Natural killer cell (primary cell): ENCODE measurements around the gene CD96. TPM values are rescaled to one million over a fixed set of nuclear protein-coding genes. Genes with fewer than 3 reads are reported as not detected.
A peak's percentile ranks its signal among the peaks of the same experiment; 100 is the strongest.

Source experiments
- ATAC-seq, 3 donors: fragments of 150-1000 bp in 2 of 3; fragments of 200-7000 bp in 1 of 3; cut with Tn5 transposase; 1 replicate in 1 of 3; 2 replicates in 2 of 3; pipeline ENCODE4 v1.10.0; 2021; ENCODE audit warnings: mild to moderate bottlenecking in 2 of 3, moderate library complexity in 2 of 3
- DNase-seq, 2 donors: peaks; one replicate each; pipeline versions ENCODE4 v3.0.0 to v3.0.0-alpha.2; 2013 to 2021; ENCODE audit warnings: mixed read lengths in 1 of 2
- H3K27ac ChIP-seq: one replicate; pipeline ENCODE4 v1.5.1; 2013; ENCODE audit warnings: mild to moderate bottlenecking, low read length
- H3K27me3 ChIP-seq: one replicate; pipeline ENCODE4 v1.6.1; 2013; ENCODE audit warnings: low read length; ENCODE audit not compliant: control insufficient read depth, insufficient read depth
- H3K36me3 ChIP-seq: one replicate; pipeline ENCODE4 v1.6.1; 2013; ENCODE audit warnings: low read length; ENCODE audit not compliant: control insufficient read depth, insufficient read depth
- H3K4me1 ChIP-seq: one replicate; pipeline ENCODE4 v1.6.1; 2013; ENCODE audit warnings: low read length; ENCODE audit not compliant: control insufficient read depth, insufficient read depth
- H3K4me3 ChIP-seq: one replicate; pipeline ENCODE4 v1.5.1; 2013; ENCODE audit warnings: low read length
- H3K9me3 ChIP-seq: one replicate; pipeline ENCODE4 v1.6.1; 2013; ENCODE audit warnings: low read length; ENCODE audit not compliant: control insufficient read depth, insufficient read depth
- H3K27ac Mint-ChIP-seq, 2 donors: one replicate each; pipeline ENCODE4 v1.8.0; 2022; ENCODE audit warnings: mild to moderate bottlenecking in 2 of 2, mixed read lengths in 2 of 2, moderate library complexity in 1 of 2
- H3K27me3 Mint-ChIP-seq, 2 donors: one replicate each; pipeline ENCODE4 v1.8.0; 2022; ENCODE audit warnings: low read depth in 2 of 2, mixed read lengths in 2 of 2
- H3K36me3 Mint-ChIP-seq: one replicate; pipeline ENCODE4 v1.8.0; 2022; ENCODE audit warnings: mixed read lengths
- H3K4me1 Mint-ChIP-seq, 2 donors: one replicate each; pipeline ENCODE4 v1.8.0; 2022; ENCODE audit warnings: mixed read lengths in 2 of 2
- H3K4me3 Mint-ChIP-seq: one replicate; pipeline ENCODE4 v1.8.0; 2022; ENCODE audit warnings: mild to moderate bottlenecking, moderate library complexity, mixed read lengths
- H3K9me3 Mint-ChIP-seq, 2 donors: one replicate each; pipeline ENCODE4 v1.8.0; 2022; ENCODE audit warnings: mixed read lengths in 2 of 2
- WGBS: methylation state at CpG from one replicate; pipeline ENCODE4 v1.1.7; 2013; ENCODE audit warnings: missing lambda C conversion rate; ENCODE audit not compliant: insufficient coverage; 5-methylcytosine and 5-hydroxymethylcytosine counted together
- intact Hi-C: fragments of 100-400 bp; cut with micrococcal nuclease; formaldehyde crosslinking; loops from one replicate; pipeline ENCODE4 v1.14.2; 2022
- total RNA-seq, 4 donors: library from RNA; stranded (reverse); fragments of 120-200 nt in 1 of 4; gene quantifications; one replicate each; pipeline versions ENCODE4 v1.2.3 to v1.2.4, GENCODE V29; 2013 to 2022
- TF ChIP-seq, protein P1 (sequence below): fragments of 200-600 bp; IDR thresholded peaks from one replicate; pipeline ENCODE4 v1.8.0; 2022; ENCODE audit warnings: antibody characterized with exemption

The CD96 gene
- total RNA-seq, 3 donors from 2014 or later (not counting 1 experiment from before 2014, with no cell fraction given) = 146 to 191 (median 166) TPM

- H3K36me3 Mint-ChIP-seq = peaks cover 5% of the 10 kb centered on the region
- TF ChIP-seq, protein P1, sequence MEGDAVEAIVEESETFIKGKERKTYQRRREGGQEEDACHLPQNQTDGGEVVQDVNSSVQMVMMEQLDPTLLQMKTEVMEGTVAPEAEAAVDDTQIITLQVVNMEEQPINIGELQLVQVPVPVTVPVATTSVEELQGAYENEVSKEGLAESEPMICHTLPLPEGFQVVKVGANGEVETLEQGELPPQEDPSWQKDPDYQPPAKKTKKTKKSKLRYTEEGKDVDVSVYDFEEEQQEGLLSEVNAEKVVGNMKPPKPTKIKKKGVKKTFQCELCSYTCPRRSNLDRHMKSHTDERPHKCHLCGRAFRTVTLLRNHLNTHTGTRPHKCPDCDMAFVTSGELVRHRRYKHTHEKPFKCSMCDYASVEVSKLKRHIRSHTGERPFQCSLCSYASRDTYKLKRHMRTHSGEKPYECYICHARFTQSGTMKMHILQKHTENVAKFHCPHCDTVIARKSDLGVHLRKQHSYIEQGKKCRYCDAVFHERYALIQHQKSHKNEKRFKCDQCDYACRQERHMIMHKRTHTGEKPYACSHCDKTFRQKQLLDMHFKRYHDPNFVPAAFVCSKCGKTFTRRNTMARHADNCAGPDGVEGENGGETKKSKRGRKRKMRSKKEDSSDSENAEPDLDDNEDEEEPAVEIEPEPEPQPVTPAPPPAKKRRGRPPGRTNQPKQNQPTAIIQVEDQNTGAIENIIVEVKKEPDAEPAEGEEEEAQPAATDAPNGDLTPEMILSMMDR = no peak
- peaks cover 57% of the 10 kb centered on the region for H3K36me3 ChIP-seq
- no peaks in the 10 kb centered on the region for H3K27me3 Mint-ChIP-seq
- H3K27ac Mint-ChIP-seq = peak overlapping the region; percentile 12 to 37
- no peak overlapping the region for H3K4me3 Mint-ChIP-seq
- no peak overlapping the region for H3K27ac ChIP-seq
- no peaks in the 10 kb centered on the region for H3K9me3 ChIP-seq
- peaks cover 4% of the 10 kb centered on the region for H3K4me1 ChIP-seq
- ATAC-seq (no peak), DNase-seq (no peak)
- intact Hi-C loops = no loop called here
- peaks cover 9 to 18% of the 10 kb centered on the region in 2 donors for H3K4me1 Mint-ChIP-seq
- no peak overlapping the region for H3K4me3 ChIP-seq
- H3K9me3 Mint-ChIP-seq = no peaks in the 10 kb centered on the region
- no peaks in the 10 kb centered on the region for H3K27me3 ChIP-seq
Measured at GRCh38 chr3:111588527-111588926, 46.5 kb downstream of the CD96 start.

DNA sequence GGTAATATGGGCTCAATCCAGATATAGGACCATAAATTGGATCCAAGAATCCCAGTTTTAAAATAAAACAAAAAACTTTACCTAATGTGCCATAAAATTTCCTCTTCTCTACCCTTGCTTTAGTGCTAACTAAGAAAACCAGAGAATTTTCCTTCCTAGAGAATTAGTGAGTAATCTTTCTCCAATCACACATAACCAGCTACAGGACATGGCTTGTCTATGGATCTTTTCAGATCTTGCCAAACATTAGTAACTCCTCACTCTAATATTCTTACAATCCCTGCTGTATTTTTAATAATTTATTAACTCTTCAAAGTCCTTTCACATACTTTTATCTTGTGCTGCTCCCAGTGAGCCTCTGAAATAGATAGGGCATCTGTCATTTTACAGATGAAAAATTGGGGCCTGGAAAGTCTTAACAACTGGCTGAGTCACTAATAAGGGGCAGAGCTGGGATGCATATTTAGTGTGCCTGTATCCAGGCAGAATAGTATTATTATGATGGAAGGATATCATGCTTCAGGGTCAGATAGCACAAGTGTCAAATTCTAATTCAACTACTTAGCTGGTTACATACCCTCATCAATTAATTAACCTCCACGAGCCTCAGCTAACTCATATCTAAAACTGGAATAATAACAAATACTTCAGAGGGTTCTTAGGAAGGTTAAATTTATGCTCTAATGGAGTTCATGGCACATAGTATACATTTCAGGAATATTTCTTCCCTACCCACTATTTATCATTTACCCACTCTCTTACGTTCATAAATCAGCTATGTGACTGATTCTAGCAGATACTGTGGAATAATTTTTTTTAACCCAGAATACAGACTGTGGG, 47.5 kb downstream of the CD96 start:
- Mint-ChIP-seq H3K4me1 (peaks cover 17 to 20% of the 10 kb centered on the region in 2 donors), H3K4me3 (no peak overlapping the region), H3K27ac (peak overlapping the region; percentile 16 to 33), H3K36me3 (peaks cover 5% of the 10 kb centered on the region), H3K27me3 (no peaks in the 10 kb centered on the region), H3K9me3 (no peaks in the 10 kb centered on the region)
- ATAC-seq (no peak), DNase-seq (no peak)
- Histone ChIP-seq H3K27ac (no peak overlapping the region), H3K4me1 (peaks cover 6% of the 10 kb centered on the region), H3K9me3 (no peaks in the 10 kb centered on the region), H3K36me3 (peaks cover 55% of the 10 kb centered on the region), H3K27me3 (no peaks in the 10 kb centered on the region), H3K4me3 (no peak overlapping the region)
- WGBS = no CpG with 5 or more reads among the region's 2 CpGs
- intact Hi-C loops = no loop called here
- TF ChIP-seq, protein P1 = no peak

DNA sequence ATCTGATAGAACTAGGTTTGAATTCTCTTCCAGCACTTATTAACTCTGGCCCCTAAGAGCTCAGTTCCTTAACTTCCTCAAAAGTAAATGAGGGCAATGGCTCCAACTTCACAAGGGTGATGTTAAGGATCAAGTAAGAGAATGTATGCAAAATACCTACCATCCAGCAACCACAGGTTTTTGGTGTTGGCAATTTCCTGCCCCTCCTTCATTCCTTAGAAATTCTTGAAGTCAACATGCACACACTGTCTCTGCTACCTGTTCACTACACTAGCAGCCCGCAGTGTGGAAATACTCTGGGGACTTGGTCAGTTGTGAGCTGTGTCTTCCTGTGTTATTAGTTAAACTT, 48.1 kb downstream of the CD96 start:
- ATAC-seq (no peak), DNase-seq (no peak)
- TF ChIP-seq, protein P1 = no peak
- peaks cover 19 to 21% of the 10 kb centered on the region in 2 donors for H3K4me1 Mint-ChIP-seq
- H3K27me3 ChIP-seq = no peaks in the 10 kb centered on the region
- no peaks in the 10 kb centered on the region for H3K27me3 Mint-ChIP-seq
- no peak overlapping the region for H3K27ac ChIP-seq
- no peak overlapping the region for H3K4me3 Mint-ChIP-seq
- intact Hi-C loops = no loop called here
- no peak overlapping the region for H3K4me3 ChIP-seq
- WGBS = no CpG with 5 or more reads among the region's 1 CpG
- peaks cover 5% of the 10 kb centered on the region for H3K36me3 Mint-ChIP-seq
- peaks cover 50% of the 10 kb centered on the region for H3K36me3 ChIP-seq
- peaks cover 6% of the 10 kb centered on the region for H3K4me1 ChIP-seq
- H3K27ac Mint-ChIP-seq = peak overlapping the region in 1 of 2 donors; percentile 16
- H3K9me3 ChIP-seq = no peaks in the 10 kb centered on the region
- no peaks in the 10 kb centered on the region for H3K9me3 Mint-ChIP-seq

- peaks cover 17 to 21% of the 10 kb centered on the region in 2 donors for H3K4me1 Mint-ChIP-seq
- no peak for ATAC-seq
- peak overlapping the region in 1 of 2 donors; percentile 69 for H3K27ac Mint-ChIP-seq
- H3K9me3 Mint-ChIP-seq = no peaks in the 10 kb centered on the region
- H3K27me3 ChIP-seq = no peaks in the 10 kb centered on the region
- TF ChIP-seq, protein P1 = no peak
- no peaks in the 10 kb centered on the region for H3K9me3 ChIP-seq
- no peak overlapping the region for H3K4me3 ChIP-seq
- DNase-seq = no peak
- peaks cover under 1% of the 10 kb centered on the region for H3K36me3 Mint-ChIP-seq
- peaks cover 45% of the 10 kb centered on the region for H3K36me3 ChIP-seq
- H3K27me3 Mint-ChIP-seq = no peaks in the 10 kb centered on the region
- peaks cover 6% of the 10 kb centered on the region for H3K4me1 ChIP-seq
- H3K4me3 Mint-ChIP-seq = no peak overlapping the region
- no peak overlapping the region for H3K27ac ChIP-seq
- intact Hi-C loops = no loop called here
- WGBS = 88% methylated on average over 3 of the region's 3 CpGs
Measured at GRCh38 chr3:111591555-111591954, 49.6 kb downstream of the CD96 start.
